Central memory CD8-positive, alpha-beta T cell (primary cell): ENCODE results near the gene SHB.
"Not testable (repeated sequence)": the region's sequence is repeated elsewhere in the genome, so short reads cannot be mapped to it uniquely, and the experiment has no call there.

Experiments used
- ATAC-seq: fragments of 150-1000 bp; cut with Tn5 transposase; replicated peaks from 2 replicates; pipeline ENCODE4 v1.10.0; 2022; ENCODE audit warnings: mild to moderate bottlenecking, moderate FRiP score, moderate number of reproducible peaks; ENCODE audit not compliant: poor library complexity, severe bottlenecking; ENCODE audit errors: extremely low read depth
- DNase-seq, 2 donors: peaks; one replicate each; pipeline ENCODE4 v3.0.0; 2021; ENCODE audit warnings: low spot score in 2 of 2
- H3K27ac Mint-ChIP-seq: one replicate; pipeline ENCODE4 v1.8.0; 2022; ENCODE audit warnings: low read depth, mild to moderate bottlenecking, moderate library complexity, mixed read lengths
- H3K27me3 Mint-ChIP-seq: one replicate; pipeline ENCODE4 v1.8.0; 2022; ENCODE audit warnings: mixed read lengths
- H3K36me3 Mint-ChIP-seq: one replicate; pipeline ENCODE4 v1.8.0; 2022; ENCODE audit warnings: mild to moderate bottlenecking, moderate library complexity, mixed read lengths; ENCODE audit not compliant: insufficient read depth
- H3K4me1 Mint-ChIP-seq: one replicate; pipeline ENCODE4 v1.8.0; 2022; ENCODE audit warnings: mixed read lengths
- H3K4me3 Mint-ChIP-seq: one replicate; pipeline ENCODE4 v1.8.0; 2022; ENCODE audit warnings: mild to moderate bottlenecking, moderate library complexity, mixed read lengths
- H3K9me3 Mint-ChIP-seq: one replicate; pipeline ENCODE4 v1.8.0; 2022; ENCODE audit warnings: mixed read lengths

SHB gene

GRCh38 chr9:37914154-37914551 is 154.9 kb downstream of the SHB start:
- H3K27me3 Mint-ChIP-seq, result no peaks in the 10 kb centered on the region
- no peak for DNase-seq
- H3K36me3 Mint-ChIP-seq, result no peaks in the 10 kb centered on the region
- no peak for ATAC-seq
- peaks cover 6% of the 10 kb centered on the region for H3K4me1 Mint-ChIP-seq
- no peaks in the 10 kb centered on the region for H3K9me3 Mint-ChIP-seq
- H3K4me3 Mint-ChIP-seq, result no peak overlapping the region
- no peak overlapping the region for H3K27ac Mint-ChIP-seq

- Mint-ChIP-seq H3K27me3 (no peaks in the 10 kb centered on the region), H3K36me3 (no peaks in the 10 kb centered on the region), H3K9me3 (no peaks in the 10 kb centered on the region), H3K4me3 (no peak overlapping the region), H3K27ac (no peak overlapping the region), H3K4me1 (peaks cover 6% of the 10 kb centered on the region)
- DNase-seq (peak; percentile 72 to 86), ATAC-seq (peak; percentile 71)
Measured at GRCh38 chr9:37913480-37914153, 155.4 kb downstream of the SHB start.

- Mint-ChIP-seq H3K4me1 (peaks cover 6% of the 10 kb centered on the region), H3K4me3 (no peak overlapping the region), H3K36me3 (no peaks in the 10 kb centered on the region), H3K27me3 (no peaks in the 10 kb centered on the region), H3K27ac (no peak overlapping the region), H3K9me3 (no peaks in the 10 kb centered on the region)
- DNase-seq (no peak), ATAC-seq (no peak)
Measured at GRCh38 chr9:37911271-37911681, 157.8 kb downstream of the SHB start.

GRCh38 chr9:37910271-37910670 is 158.8 kb downstream of the SHB start:
- Mint-ChIP-seq H3K4me1 (peaks cover 6% of the 10 kb centered on the region), H3K36me3 (no peaks in the 10 kb centered on the region), H3K9me3 (no peaks in the 10 kb centered on the region), H3K4me3 (no peak overlapping the region), H3K27me3 (no peaks in the 10 kb centered on the region), H3K27ac (no peak overlapping the region)
- ATAC-seq, result no peak
- no peak for DNase-seq

GRCh38 chr9:37909836-37910235 is 159.2 kb downstream of the SHB start:
- H3K27me3 Mint-ChIP-seq, H3K27ac Mint-ChIP-seq, H3K36me3 Mint-ChIP-seq, H3K4me3 Mint-ChIP-seq, H3K9me3 Mint-ChIP-seq, DNase-seq, ATAC-seq, H3K4me1 Mint-ChIP-seq: not testable (repeated sequence)

- Mint-ChIP-seq H3K27ac (no peak overlapping the region), H3K4me3 (no peak overlapping the region), H3K9me3 (no peaks in the 10 kb centered on the region), H3K36me3 (peaks cover 1% of the 10 kb centered on the region), H3K27me3 (no peaks in the 10 kb centered on the region), H3K4me1 (peaks cover 9% of the 10 kb centered on the region)
- DNase-seq, result no peak
- no peak for ATAC-seq
Measured at GRCh38 chr9:37909326-37909725, 159.7 kb downstream of the SHB start.

- Mint-ChIP-seq H3K36me3 (peaks cover 6% of the 10 kb centered on the region), H3K27me3 (no peaks in the 10 kb centered on the region), H3K4me3 (no peak overlapping the region), H3K4me1 (peaks cover 11% of the 10 kb centered on the region), H3K27ac (no peak overlapping the region), H3K9me3 (no peaks in the 10 kb centered on the region)
- ATAC-seq (no peak), DNase-seq (no peak)
Measured at GRCh38 chr9:37908698-37909186, 160.3 kb downstream of the SHB start.

- H3K36me3 Mint-ChIP-seq, result peaks cover 6% of the 10 kb centered on the region
- ATAC-seq (no peak), DNase-seq (no peak)
- no peak overlapping the region for H3K27ac Mint-ChIP-seq
- no peaks in the 10 kb centered on the region for H3K27me3 Mint-ChIP-seq
- H3K4me3 Mint-ChIP-seq, result no peak overlapping the region
- no peaks in the 10 kb centered on the region for H3K9me3 Mint-ChIP-seq
- peaks cover 7% of the 10 kb centered on the region for H3K4me1 Mint-ChIP-seq
Measured at GRCh38 chr9:37908283-37908682, 160.7 kb downstream of the SHB start.

- no peak for DNase-seq
- H3K27ac Mint-ChIP-seq, result no peak overlapping the region
- peaks cover 13% of the 10 kb centered on the region for H3K4me1 Mint-ChIP-seq
- H3K9me3 Mint-ChIP-seq, result no peaks in the 10 kb centered on the region
- H3K36me3 Mint-ChIP-seq, result peaks cover 6% of the 10 kb centered on the region
- ATAC-seq, result no peak
- H3K4me3 Mint-ChIP-seq, result no peak overlapping the region
- no peaks in the 10 kb centered on the region for H3K27me3 Mint-ChIP-seq
Measured at GRCh38 chr9:37906312-37907239, 162.5 kb downstream of the SHB start.

GRCh38 chr9:37905776-37906175 is 163.3 kb downstream of the SHB start:
- Mint-ChIP-seq H3K27ac (no peak overlapping the region), H3K36me3 (peaks cover 6% of the 10 kb centered on the region), H3K4me1 (peaks cover 13% of the 10 kb centered on the region), H3K9me3 (no peaks in the 10 kb centered on the region), H3K4me3 (no peak overlapping the region), H3K27me3 (no peaks in the 10 kb centered on the region)
- ATAC-seq (no peak), DNase-seq (no peak)

- peak overlapping the region; percentile 91 for H3K4me3 Mint-ChIP-seq
Measured at GRCh38 chr9:37905131-37905505, 163.9 kb downstream of the SHB start.

GRCh38 chr9:37904445-37905130 is 164.4 kb downstream of the SHB start:
- H3K36me3 Mint-ChIP-seq, result peaks cover 7% of the 10 kb centered on the region
- peak overlapping the region; percentile 91 for H3K4me3 Mint-ChIP-seq
- no peaks in the 10 kb centered on the region for H3K27me3 Mint-ChIP-seq
- peaks cover 13% of the 10 kb centered on the region for H3K4me1 Mint-ChIP-seq
- DNase-seq (no peak), ATAC-seq (no peak)
- H3K9me3 Mint-ChIP-seq, result no peaks in the 10 kb centered on the region
- H3K27ac Mint-ChIP-seq, result peak overlapping the region; percentile 92

More at GRCh38 chr9:37905131-37905505, 163.9 kb downstream of the SHB start:
- H3K27me3 Mint-ChIP-seq, result no peaks in the 10 kb centered on the region
- peaks cover 6% of the 10 kb centered on the region for H3K36me3 Mint-ChIP-seq
- no peaks in the 10 kb centered on the region for H3K9me3 Mint-ChIP-seq
- peaks cover 13% of the 10 kb centered on the region for H3K4me1 Mint-ChIP-seq
- H3K27ac Mint-ChIP-seq, result peak overlapping the region; percentile 92
- ATAC-seq, result no peak
- DNase-seq, result no peak
